Activated CD4-positive, alpha-beta memory T cell treated with anti-CD3 and anti-CD28 coated beads, Interleukin-2, amount 10 ng/mL, durations not matched to agents 7 days and 5 days (primary cell): ENCODE results near the gene PLEKHA8. TPM values are rescaled to one million over a fixed set of nuclear protein-coding genes. Genes with fewer than 3 reads are reported as not detected.

ENCODE experiments used
- CTCF ChIA-PET: fragments of 350-600 bp; sonication (Branson Sonifier 250); formaldehyde crosslinking; loops from one replicate; lab custom pipeline; 2021; ENCODE audit warnings: antibody characterized with exemption, inconsistent platforms; lab: Charles Lee
- POLR2A ChIA-PET: fragments of 350-600 bp; sonication (Branson Sonifier 250); formaldehyde crosslinking; loops from one replicate; lab custom pipeline; 2021; ENCODE audit warnings: antibody characterized with exemption; lab: Charles Lee
- DNase-seq: peaks from one replicate; pipeline ENCODE4 v3.0.0-alpha.2; 2020
- H3K27ac Mint-ChIP-seq: one replicate; pipeline ENCODE4 v1.8.0; 2021; ENCODE audit warnings: mild to moderate bottlenecking, mixed read lengths
- H3K27me3 Mint-ChIP-seq: one replicate; pipeline ENCODE4 v1.8.0; 2021; ENCODE audit warnings: mixed read lengths
- H3K36me3 Mint-ChIP-seq: one replicate; pipeline ENCODE4 v1.8.0; 2021; ENCODE audit warnings: low read depth, mixed read lengths
- H3K4me1 Mint-ChIP-seq: one replicate; pipeline ENCODE4 v1.8.0; 2021; ENCODE audit warnings: mixed read lengths
- H3K4me3 Mint-ChIP-seq: one replicate; pipeline ENCODE4 v1.8.0; 2021; ENCODE audit warnings: mild to moderate bottlenecking, mixed read lengths
- H3K9me3 Mint-ChIP-seq: one replicate; pipeline ENCODE4 v1.8.0; 2021; ENCODE audit warnings: mixed read lengths
- total RNA-seq, 2 experiments: library from RNA; stranded (reverse); gene quantifications; one replicate each; pipeline ENCODE4 v1.2.3, GENCODE V29; 2021

The PLEKHA8 gene
- total RNA-seq, 2 experiments from 2014 or later, result 10.3 to 10.7 TPM

DNA sequence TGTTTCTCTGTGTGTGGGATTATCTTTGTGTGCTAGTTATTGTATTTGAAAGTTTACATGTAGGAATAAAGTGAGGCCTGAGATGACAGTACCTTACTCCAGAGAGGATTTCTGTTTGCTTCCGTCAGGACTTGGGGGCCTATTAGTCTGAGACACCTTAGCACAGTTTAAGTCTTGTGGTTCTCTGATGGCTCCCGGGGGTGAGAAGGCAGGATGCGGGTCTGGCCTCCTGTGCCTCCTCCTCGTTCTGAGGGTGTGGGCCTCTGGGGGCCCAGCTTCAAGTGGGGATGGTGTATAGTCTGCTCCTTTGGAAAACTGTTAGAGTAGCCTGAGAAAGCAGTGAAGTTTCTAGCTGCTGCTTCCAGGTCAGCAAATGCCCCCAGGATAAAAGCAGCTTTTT is 119.0 kb downstream of the PLEKHA8 start:
- Mint-ChIP-seq H3K4me3 (no peak overlapping the region), H3K4me1 (peaks cover 8% of the 10 kb centered on the region), H3K27ac (no peak overlapping the region), H3K36me3 (no peaks in the 10 kb centered on the region), H3K27me3 (no peaks in the 10 kb centered on the region), H3K9me3 (no peaks in the 10 kb centered on the region)
- POLR2A ChIA-PET, result no interaction called here
- CTCF ChIA-PET, result interaction anchor here (1.2 kb wide), 1 partner anchor 13 kb away, joined by 4 read pairs; the partner anchor contains the start of gene MTURN
- DNase-seq, result no peak

DNA sequence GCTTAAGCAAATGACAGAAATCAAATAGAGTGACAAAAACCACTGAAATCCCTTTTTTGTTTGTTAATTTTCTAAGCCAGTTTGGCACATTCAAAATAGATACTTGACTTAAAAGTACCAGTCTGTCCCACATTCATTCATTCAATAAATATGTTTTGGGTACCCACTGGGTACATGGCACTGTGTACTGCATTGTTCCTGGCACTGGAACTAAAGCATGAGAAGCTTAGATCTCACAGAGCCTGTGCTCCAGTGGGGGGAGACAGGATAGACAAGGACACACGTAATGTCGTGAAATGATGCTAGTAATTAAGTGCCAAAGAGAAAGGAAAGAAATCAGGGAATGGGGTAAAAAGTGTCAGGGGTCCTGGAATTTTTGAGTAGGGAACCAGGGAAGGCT is 119.6 kb downstream of the PLEKHA8 start:
- ChIA-PET CTCF (interaction anchor here (1.2 kb wide), 1 partner anchor 13 kb away, joined by 4 read pairs; the partner anchor contains the start of gene MTURN), POLR2A (no interaction called here)
- Mint-ChIP-seq H3K4me3 (no peak overlapping the region), H3K9me3 (no peaks in the 10 kb centered on the region), H3K27me3 (no peaks in the 10 kb centered on the region), H3K4me1 (peaks cover 8% of the 10 kb centered on the region), H3K36me3 (no peaks in the 10 kb centered on the region), H3K27ac (no peak overlapping the region)
- no peak for DNase-seq

DNA sequence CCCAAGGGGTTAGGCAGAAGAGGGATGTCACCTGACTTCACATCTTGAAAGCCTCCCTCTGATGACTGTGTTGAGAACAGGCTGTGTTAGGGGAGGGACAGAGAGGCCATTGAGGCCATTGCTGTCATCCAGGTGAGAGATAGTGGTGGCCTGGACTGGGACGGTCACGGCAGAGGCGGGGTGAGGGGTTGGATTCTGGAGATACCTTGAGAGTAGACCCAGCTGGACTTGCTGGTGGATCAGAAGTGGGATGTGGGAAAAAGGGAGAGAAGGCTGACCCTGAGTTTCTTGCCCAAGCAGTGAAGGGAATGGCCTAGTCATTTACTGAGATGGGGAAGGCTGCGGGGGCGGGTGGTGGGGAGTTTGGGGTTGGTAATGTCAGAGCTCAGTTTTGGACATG is 120.2 kb downstream of the PLEKHA8 start:
- H3K4me1 Mint-ChIP-seq, result peaks cover 8% of the 10 kb centered on the region
- ChIA-PET CTCF (no interaction called here), POLR2A (interaction anchor here (0.9 kb wide), 1 partner anchor 14 kb away, joined by 3 read pairs; the partner anchor contains the start of gene MTURN)
- no peaks in the 10 kb centered on the region for H3K27me3 Mint-ChIP-seq
- H3K9me3 Mint-ChIP-seq, result no peaks in the 10 kb centered on the region
- no peaks in the 10 kb centered on the region for H3K36me3 Mint-ChIP-seq
- H3K27ac Mint-ChIP-seq, result no peak overlapping the region
- no peak for DNase-seq
- H3K4me3 Mint-ChIP-seq, result no peak overlapping the region

DNA sequence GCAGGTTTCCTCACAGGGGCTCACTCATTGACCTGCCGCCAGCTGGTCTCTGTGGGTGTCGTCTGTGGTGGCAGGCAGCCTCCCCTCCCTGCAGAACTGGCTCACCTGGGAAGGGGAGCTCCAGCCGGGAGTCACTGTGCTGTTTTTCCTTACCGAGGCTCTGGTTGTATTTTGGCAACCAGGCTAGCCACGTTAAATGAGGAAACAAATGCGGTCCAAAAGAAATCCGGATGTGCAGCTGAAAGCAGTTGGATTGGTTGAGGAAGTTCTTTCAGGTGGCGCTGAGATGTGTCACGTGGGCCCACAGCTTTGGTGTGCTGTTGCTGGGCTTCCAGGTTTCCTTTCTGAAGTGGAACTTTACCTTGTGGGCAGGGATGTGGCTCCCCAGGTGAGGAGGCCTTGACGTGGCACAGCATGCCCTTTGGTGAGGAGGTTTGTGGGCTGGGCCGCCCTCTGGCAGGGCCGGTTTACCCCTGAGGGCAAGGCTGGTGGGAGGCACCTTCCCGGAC is 120.8 kb downstream of the PLEKHA8 start:
- ChIA-PET CTCF (no interaction called here), POLR2A (interaction anchor here (0.9 kb wide), 1 partner anchor 14 kb away, joined by 3 read pairs; the partner anchor contains the start of gene MTURN)
- Mint-ChIP-seq H3K4me3 (no peak overlapping the region), H3K4me1 (peaks cover 8% of the 10 kb centered on the region), H3K9me3 (no peaks in the 10 kb centered on the region), H3K27me3 (no peaks in the 10 kb centered on the region), H3K27ac (no peak overlapping the region), H3K36me3 (no peaks in the 10 kb centered on the region)
- peak; percentile 25 for DNase-seq

DNA sequence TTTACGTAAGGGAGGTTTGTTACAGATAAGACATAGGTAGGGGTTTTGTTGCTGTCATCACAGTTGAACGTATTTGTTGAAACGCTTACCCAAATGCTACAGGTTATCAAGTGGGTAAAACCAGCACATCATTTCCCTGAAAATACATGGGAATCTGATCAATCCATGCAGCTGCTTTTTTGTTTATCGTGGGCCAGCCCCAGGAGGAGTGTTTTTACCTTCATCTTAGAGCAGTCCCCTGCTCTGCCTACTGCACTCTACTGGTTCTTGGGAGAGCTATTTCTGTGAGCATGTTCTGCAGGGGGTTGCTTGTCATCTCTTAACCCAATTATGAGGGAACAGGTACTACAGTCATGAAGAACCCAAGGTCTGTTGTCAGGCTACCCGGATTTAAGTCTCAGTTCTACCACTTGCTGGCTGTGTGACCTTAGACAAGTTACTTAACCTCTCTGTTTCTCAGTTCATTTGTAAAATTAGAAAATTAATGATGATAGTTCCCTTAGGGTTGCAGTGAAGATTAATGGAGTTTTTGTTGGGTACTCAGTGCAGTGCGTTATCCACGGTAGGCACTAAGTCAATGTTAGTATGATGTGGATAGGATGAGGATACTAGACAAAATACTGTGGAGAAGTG is 121.5 kb downstream of the PLEKHA8 start:
- Mint-ChIP-seq H3K9me3 (no peaks in the 10 kb centered on the region), H3K36me3 (no peaks in the 10 kb centered on the region), H3K4me3 (no peak overlapping the region), H3K27ac (no peak overlapping the region), H3K27me3 (no peaks in the 10 kb centered on the region), H3K4me1 (peaks cover 8% of the 10 kb centered on the region)
- CTCF ChIA-PET, result no interaction called here
- no peak for DNase-seq
- POLR2A ChIA-PET, result no interaction called here

DNA sequence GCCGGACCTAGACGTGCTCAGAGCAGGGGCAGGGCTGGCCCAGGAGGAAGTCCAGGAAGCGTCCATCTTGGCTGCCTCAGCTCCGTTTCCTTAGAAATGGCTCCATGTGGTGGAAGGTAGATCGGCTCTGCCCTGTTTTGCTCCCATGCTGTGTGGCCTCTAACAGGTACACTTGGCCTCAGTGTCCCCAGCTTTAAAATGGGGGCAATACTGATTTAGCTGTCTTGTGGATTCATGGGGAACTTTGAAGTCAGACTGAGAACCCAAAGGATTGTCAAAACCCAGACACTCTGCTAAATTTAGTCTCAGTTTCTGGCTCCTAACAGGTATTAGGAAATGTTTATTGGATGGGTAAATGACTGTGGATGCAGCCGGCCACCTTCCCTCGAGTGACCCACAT is 122.5 kb downstream of the PLEKHA8 start:
- ChIA-PET POLR2A (no interaction called here), CTCF (no interaction called here)
- no peaks in the 10 kb centered on the region for H3K36me3 Mint-ChIP-seq
- no peaks in the 10 kb centered on the region for H3K27me3 Mint-ChIP-seq
- DNase-seq, result no peak
- no peak overlapping the region for H3K27ac Mint-ChIP-seq
- H3K4me3 Mint-ChIP-seq, result no peak overlapping the region
- H3K9me3 Mint-ChIP-seq, result no peaks in the 10 kb centered on the region
- peaks cover 8% of the 10 kb centered on the region for H3K4me1 Mint-ChIP-seq

DNA sequence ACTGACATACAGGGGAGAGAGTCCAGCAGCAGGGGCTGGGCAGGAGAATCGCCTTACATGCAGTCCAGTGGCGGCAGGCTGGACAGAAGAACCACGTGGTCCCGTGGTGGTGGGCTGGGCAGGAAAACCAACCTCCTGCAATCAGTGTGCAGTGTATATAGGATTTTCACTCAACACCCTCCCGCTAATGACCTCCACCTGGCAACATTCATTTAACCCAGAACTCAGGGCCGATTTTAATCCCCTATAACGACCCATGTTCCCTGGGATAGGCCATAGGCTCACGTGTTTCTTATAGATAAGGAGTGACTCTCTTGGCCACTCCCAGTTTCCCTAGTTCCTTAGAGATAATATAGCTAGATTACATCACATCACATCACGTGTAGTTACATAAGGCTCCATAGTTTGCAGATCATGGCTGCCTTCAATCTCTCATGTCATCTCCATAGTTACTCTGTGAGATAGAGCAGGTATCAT is 125.9 kb downstream of the PLEKHA8 start:
- POLR2A ChIA-PET, result no interaction called here
- no peak for DNase-seq
- no peaks in the 10 kb centered on the region for H3K36me3 Mint-ChIP-seq
- no peaks in the 10 kb centered on the region for H3K27me3 Mint-ChIP-seq
- CTCF ChIA-PET, result no interaction called here
- H3K9me3 Mint-ChIP-seq, result no peaks in the 10 kb centered on the region
- H3K4me3 Mint-ChIP-seq, result no peak overlapping the region
- peaks cover 15% of the 10 kb centered on the region for H3K4me1 Mint-ChIP-seq
- no peak overlapping the region for H3K27ac Mint-ChIP-seq

DNA sequence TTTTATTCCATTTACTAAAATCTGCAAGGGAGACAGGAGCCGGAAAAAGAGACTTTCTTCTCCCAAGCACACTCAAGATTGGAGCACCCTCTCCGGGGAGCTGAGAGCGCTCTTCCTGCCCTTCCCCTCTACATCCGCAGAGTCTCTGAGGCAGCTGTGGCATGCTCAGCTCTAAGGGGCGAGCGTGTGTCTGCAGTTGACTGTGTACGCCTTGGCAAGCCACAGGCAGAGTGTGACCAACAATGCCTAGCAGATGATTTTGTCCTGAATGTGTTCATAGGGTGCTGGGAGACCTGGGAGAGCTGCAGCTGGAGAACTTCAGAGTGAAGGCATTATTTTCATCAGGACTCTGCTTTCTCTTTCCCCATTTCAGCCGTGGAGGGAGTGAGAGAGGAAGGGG is 127.3 kb downstream of the PLEKHA8 start:
- H3K27me3 Mint-ChIP-seq, result no peaks in the 10 kb centered on the region
- ChIA-PET POLR2A (interaction anchor here (1.1 kb wide), 1 partner anchor 21 kb away, joined by 4 read pairs; the partner anchor contains the start of gene MTURN), CTCF (interaction anchor here (0.8 kb wide), 1 partner anchor 22 kb away, joined by 3 read pairs; no protein-coding TSS in a partner anchor)
- no peaks in the 10 kb centered on the region for H3K9me3 Mint-ChIP-seq
- H3K4me3 Mint-ChIP-seq, result no peak overlapping the region
- no peaks in the 10 kb centered on the region for H3K36me3 Mint-ChIP-seq
- H3K4me1 Mint-ChIP-seq, result peaks cover 23% of the 10 kb centered on the region
- no peak for DNase-seq
- H3K27ac Mint-ChIP-seq, result no peak overlapping the region

DNA sequence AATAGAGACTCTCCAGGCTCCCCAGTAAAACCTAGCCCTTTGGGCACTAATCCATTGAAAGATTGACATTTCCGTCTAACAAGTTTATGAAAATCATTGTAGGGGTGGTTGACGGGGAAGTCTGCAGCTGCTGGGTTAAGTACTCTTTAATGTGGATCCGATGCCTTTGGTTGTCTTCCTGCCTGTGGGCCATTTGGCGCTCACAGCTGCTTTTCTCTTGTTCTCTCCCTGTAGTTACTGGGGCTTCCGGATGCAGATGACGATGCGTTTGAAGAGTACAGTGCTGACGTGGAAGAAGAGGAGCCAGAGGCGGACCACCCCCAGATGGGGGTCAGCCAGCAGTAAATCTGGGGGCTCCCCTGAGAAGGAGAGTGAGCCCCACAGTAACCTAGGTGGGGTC is 129.0 kb downstream of the PLEKHA8 start:
- Mint-ChIP-seq H3K36me3 (no peaks in the 10 kb centered on the region), H3K27me3 (no peaks in the 10 kb centered on the region), H3K4me3 (no peak overlapping the region), H3K27ac (no peak overlapping the region), H3K4me1 (peaks cover 29% of the 10 kb centered on the region), H3K9me3 (no peaks in the 10 kb centered on the region)
- CTCF ChIA-PET, result no interaction called here
- no peak for DNase-seq
- POLR2A ChIA-PET, result interaction anchor here (1.0 to 1.4 kb wide), 2 partner anchors 13 to 321 kb away, joined by 3 read pairs; partner anchors contain the start of gene NOD1

DNA sequence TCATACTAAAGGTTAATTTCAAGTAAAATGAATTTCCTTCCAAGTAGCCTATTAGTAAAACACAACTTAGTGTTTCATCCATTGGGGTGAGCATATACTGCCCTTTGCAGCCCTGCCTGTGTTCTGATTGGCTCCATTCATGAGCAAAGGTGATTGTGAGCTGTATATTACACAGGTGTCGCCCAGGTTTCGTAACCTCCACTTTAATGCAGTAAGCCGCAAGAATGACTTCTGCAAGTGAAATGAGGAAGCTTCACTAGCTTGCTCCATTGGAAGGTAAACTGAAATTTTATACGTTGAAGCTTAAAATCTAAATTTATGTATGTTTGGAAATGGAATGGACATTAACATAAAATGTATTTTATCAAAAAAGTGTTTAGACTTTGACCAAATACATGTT is 131.0 kb downstream of the PLEKHA8 start:
- no peak overlapping the region for H3K27ac Mint-ChIP-seq
- H3K4me3 Mint-ChIP-seq, result no peak overlapping the region
- ChIA-PET CTCF (interaction anchor here (0.8 kb wide), 1 partner anchor 24 kb away, joined by 4 read pairs; no protein-coding TSS in a partner anchor), POLR2A (no interaction called here)
- no peaks in the 10 kb centered on the region for H3K9me3 Mint-ChIP-seq
- no peaks in the 10 kb centered on the region for H3K36me3 Mint-ChIP-seq
- no peak for DNase-seq
- H3K27me3 Mint-ChIP-seq, result no peaks in the 10 kb centered on the region
- peaks cover 47% of the 10 kb centered on the region for H3K4me1 Mint-ChIP-seq

DNA sequence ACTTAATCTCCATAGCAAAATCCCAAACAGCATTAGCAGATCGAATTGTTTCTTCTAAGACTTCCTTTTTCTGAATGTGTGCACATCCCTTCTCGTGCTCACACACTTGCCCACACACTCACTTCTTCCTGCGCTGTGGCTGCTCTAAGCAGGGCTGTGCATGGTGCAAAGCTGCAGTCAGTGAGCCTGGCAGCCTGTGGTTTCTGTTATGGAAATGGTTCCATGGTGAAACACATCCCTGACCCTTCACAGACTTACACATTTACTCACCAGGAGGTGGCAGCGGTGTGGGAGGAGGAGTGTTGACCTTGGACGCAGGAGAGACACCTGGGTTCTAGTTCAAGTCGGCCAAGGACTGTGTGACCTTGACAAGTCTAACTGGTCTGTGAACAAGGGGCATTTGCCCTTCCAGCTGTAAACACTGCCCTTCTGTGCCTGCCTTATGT is 131.5 kb downstream of the PLEKHA8 start:
- H3K4me1 Mint-ChIP-seq, result peaks cover 49% of the 10 kb centered on the region
- H3K4me3 Mint-ChIP-seq, result no peak overlapping the region
- no peak overlapping the region for H3K27ac Mint-ChIP-seq
- ChIA-PET POLR2A (interaction anchor here (0.7 kb wide), 1 partner anchor 243 kb away, joined by 3 read pairs; no protein-coding TSS in a partner anchor), CTCF (interaction anchor here (0.8 kb wide), 1 partner anchor 23 kb away, joined by 4 read pairs; no protein-coding TSS in a partner anchor)
- DNase-seq, result peak; percentile 24
- no peaks in the 10 kb centered on the region for H3K27me3 Mint-ChIP-seq
- H3K9me3 Mint-ChIP-seq, result no peaks in the 10 kb centered on the region
- no peaks in the 10 kb centered on the region for H3K36me3 Mint-ChIP-seq

DNA sequence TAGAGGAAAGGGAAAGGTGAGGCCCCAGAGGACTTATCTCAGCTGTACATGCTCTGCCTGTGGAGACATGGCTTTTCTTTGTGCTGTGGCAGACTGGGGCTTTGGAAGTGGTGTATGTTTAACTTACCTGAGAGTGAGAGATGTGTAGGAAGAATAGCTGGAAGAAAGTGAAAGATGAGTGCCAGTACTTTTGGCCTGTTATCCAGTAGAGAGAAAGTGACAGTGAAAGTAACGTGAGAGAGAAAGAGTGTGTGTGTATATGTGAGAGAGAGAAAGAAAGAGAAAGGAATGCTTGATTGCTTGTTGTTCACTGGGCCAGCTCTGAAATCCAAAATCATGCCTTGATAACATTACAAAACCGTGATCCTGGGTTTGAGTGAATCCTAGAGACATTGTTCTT is 132.1 kb downstream of the PLEKHA8 start:
- Mint-ChIP-seq H3K27ac (no peak overlapping the region), H3K36me3 (no peaks in the 10 kb centered on the region), H3K9me3 (no peaks in the 10 kb centered on the region)

DNA sequence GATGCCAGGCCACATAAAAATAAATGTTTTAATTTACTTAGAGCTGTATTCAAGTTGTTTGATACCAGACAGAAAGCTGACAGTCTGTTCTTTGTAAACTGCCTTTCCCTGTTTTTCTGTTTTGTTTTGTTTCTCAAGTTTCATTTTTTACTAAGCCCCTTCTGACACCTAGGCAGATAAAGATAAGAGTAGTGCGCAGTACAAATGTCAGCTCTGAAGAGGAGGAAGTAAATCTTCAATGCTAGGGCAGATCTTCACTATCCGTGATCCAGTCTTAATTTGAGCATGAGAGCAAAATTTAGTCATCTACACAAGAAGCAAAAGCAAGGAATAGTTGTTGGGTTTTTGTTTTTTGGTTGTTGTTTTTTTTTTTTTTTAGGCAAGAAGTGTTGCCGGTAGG is 133.9 kb downstream of the PLEKHA8 start:
- Mint-ChIP-seq H3K4me1 (peaks cover 46% of the 10 kb centered on the region), H3K36me3 (no peaks in the 10 kb centered on the region), H3K27ac (peak overlapping the region; percentile 66), H3K4me3 (no peak overlapping the region), H3K9me3 (no peaks in the 10 kb centered on the region), H3K27me3 (no peaks in the 10 kb centered on the region)
- ChIA-PET CTCF (interaction anchor here (0.6 to 1.0 kb wide), 3 partner anchors 393 to 402 kb away, joined by 3 to 4 read pairs (median 3); no protein-coding TSS in a partner anchor), POLR2A (no interaction called here)
- no peak for DNase-seq

More for the DNA sequence above, 132.1 kb downstream of the PLEKHA8 start:
- no peaks in the 10 kb centered on the region for H3K27me3 Mint-ChIP-seq
- H3K4me3 Mint-ChIP-seq, result no peak overlapping the region
- POLR2A ChIA-PET, result interaction anchor here (0.7 to 1.6 kb wide), 2 partner anchors 25 to 243 kb away, joined by 3 read pairs; partner anchors contain the start of gene MTURN
- peaks cover 49% of the 10 kb centered on the region for H3K4me1 Mint-ChIP-seq
- no peak for DNase-seq
- CTCF ChIA-PET, result no interaction called here
